GM10266 (cell line): ENCODE measurements around the gene APPL2.

Source experiments
- DNase-seq: peaks from one replicate; pipeline ENCODE4 v3.0.0; 2012; ENCODE audit errors: extremely low spot score
- TF ChIP-seq, protein P1 (sequence below): IDR thresholded peaks from 2 replicates; pipeline ENCODE4 v1.5.1; 2012; ENCODE audit warnings: mild to moderate bottlenecking, low read depth; ENCODE audit not compliant: control insufficient read depth, insufficient read depth; ENCODE audit errors: missing control alignments

The APPL2 gene

DNA sequence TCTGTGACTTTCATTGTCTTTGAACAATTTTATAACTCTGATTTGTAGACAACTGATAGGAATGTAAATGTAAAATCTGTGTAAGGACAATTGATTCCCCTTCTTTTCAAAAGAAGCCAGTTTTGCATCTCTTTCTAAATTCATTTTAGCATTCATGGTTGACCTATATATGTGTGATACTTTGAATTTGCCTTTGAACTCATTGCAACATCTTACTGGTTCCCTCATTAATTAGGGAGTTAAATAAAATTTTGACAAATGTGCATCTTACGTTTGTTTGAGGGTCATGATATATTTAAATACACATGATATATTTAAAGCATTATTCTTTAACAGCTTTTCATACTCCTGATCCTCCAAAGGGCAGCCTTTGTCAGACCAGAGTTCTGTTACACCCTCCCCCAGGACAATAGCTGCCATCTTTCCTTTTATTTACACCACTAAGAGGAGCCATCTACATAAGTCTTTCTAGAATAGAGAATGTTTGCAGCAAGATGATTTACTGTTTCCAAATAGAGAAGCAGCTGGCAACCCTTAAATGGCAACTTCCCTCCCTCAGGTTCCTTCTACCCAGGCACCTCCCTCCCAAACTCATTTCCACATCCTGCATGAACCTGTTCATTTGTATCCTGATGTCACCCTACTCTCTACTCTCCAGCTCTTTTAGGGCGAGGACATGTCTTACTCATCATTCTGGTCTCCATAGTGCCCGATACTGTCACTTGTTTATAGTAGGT lies 40.2 kb upstream of the APPL2 start:
- TF ChIP-seq, protein P1, sequence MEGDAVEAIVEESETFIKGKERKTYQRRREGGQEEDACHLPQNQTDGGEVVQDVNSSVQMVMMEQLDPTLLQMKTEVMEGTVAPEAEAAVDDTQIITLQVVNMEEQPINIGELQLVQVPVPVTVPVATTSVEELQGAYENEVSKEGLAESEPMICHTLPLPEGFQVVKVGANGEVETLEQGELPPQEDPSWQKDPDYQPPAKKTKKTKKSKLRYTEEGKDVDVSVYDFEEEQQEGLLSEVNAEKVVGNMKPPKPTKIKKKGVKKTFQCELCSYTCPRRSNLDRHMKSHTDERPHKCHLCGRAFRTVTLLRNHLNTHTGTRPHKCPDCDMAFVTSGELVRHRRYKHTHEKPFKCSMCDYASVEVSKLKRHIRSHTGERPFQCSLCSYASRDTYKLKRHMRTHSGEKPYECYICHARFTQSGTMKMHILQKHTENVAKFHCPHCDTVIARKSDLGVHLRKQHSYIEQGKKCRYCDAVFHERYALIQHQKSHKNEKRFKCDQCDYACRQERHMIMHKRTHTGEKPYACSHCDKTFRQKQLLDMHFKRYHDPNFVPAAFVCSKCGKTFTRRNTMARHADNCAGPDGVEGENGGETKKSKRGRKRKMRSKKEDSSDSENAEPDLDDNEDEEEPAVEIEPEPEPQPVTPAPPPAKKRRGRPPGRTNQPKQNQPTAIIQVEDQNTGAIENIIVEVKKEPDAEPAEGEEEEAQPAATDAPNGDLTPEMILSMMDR = no peak
- DNase-seq = no peak

- TF ChIP-seq, protein P1 = no peak
- no peak for DNase-seq
Measured at GRCh38 chr12:105274571-105274970, 38.6 kb upstream of the APPL2 start.

GRCh38 chr12:105273601-105274000 lies 37.6 kb upstream of the APPL2 start:
- DNase-seq = no peak
- TF ChIP-seq, protein P1 = no peak

DNA sequence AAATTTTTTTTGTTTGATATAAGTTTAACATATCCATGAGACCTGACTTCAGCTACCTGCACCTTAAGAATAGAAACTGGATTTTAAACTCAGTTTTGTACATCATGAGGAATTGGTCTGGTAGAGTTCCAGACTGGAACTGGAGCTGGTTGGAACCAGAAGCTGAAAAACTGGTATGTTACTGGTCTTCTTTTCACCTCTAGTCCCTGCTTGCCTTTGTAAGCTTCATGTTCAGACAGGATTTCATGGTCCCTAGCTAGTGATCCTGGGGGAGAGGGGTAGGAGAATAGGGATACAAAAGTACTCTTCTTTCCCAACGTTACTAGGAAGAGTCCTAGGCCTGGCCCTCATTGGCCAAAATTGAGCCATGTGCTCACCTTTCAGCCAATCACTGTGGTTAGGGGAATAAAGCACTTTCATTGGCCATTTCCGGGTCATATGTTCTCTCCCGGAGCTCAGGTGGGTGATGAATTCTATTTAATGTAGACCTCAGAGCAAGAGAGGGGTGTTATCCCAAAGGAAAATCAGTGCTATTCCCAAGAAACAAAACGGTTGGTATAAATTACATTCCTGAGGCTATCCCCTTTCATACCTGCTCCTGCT lies 36.9 kb upstream of the APPL2 start:
- DNase-seq = no peak
- TF ChIP-seq, protein P1 = no peak

DNA sequence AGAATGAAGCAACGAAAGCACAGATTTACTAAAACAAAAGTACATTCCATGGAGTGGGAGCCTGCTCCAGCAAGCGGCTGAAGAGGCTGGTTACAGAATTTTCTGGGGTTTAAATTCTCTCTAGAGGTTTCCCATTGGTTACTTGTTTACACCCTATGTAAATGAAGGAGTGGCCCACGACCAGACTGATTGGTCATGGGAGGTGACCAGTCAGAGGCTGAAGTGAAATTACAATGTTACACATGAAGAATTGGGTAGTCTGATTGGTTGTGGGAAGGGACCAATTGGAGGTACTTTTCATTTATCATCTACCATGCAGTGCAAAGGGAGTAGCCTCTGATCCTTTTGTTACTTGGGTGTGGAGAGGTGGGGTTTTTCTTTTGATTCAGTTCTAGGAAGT lies 36.2 kb upstream of the APPL2 start:
- TF ChIP-seq, protein P1 = no peak

GRCh38 chr12:105271364-105271763 lies 35.4 kb upstream of the APPL2 start:
- TF ChIP-seq, protein P1 = no peak
- DNase-seq = no peak

More for the DNA sequence above, 36.2 kb upstream of the APPL2 start:
- no peak for DNase-seq

DNA sequence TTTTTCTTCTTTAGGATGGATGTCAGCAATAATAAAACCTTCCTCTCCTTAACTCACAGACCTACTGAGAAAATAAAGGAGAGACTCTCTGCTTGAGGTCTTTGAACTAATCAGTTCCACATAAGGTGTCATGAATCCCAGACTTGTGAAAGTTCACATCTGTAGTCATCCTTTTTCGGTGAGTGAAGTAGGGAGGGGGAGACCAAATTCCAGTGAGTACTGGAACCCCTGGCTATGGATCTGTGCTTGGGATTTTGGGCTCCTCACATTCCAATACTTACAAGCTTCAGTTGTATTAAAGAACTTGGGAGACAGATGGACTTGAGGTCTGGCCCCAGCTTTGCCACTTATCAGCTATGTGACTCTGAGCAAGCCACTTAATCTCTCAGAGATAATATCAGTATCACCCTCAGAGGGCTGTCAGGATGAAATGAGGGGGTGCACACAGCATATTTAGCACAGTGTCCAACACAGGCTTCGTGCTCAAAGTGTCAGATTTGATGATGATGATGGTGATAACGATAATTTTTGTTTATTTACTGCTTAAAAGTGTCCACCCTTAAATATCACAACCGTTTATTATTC lies 34.8 kb upstream of the APPL2 start:
- no peak for DNase-seq
- TF ChIP-seq, protein P1 = no peak
